GM12878 (cell line): ENCODE measurements around the gene HIVEP1. TPM values are rescaled to one million over a fixed set of nuclear protein-coding genes. Genes with fewer than 3 reads are reported as not detected.

ENCODE experiments used
- ATAC-seq: fragments of 200-7000 bp; cut with Tn5 transposase; 3 replicates; pipeline ENCODE4 v1.9.1; 2020; ENCODE audit warnings: mild to moderate bottlenecking, moderate library complexity
- BruUV-seq: library from RNA; stranded (reverse); fragments of 400-500 nt; replicated peaks from 2 replicates; lab custom pipeline; 2021; lab: Mats Ljungman, UMichigan
- CTCF ChIA-PET: fragments of 300-600 bp; sonication (Branson Sonifier 250); formaldehyde crosslinking; extraction: SDS; loops from one replicate; lab custom pipeline; 2021; ENCODE audit warnings: inconsistent platforms; lab: Yijun Ruan, JAX
- POLR2A ChIA-PET: fragments of 350-600 bp; formaldehyde crosslinking; extraction: SDS; loops from one replicate; lab custom pipeline; 2021; ENCODE audit warnings: inconsistent platforms; lab: Charles Lee
- RAD21 ChIA-PET: fragments of 300-600 bp; sonication (Branson Sonifier 250); formaldehyde crosslinking; loops from one replicate; lab custom pipeline; 2023; ENCODE audit warnings: antibody characterized with exemption; ENCODE audit not compliant: unreplicated experiment; lab: Charles Lee
- SMC1A ChIA-PET: fragments of 300-600 bp; sonication (Branson Sonifier 250); formaldehyde crosslinking; loops from one replicate; lab custom pipeline; 2023; ENCODE audit not compliant: unreplicated experiment, uncharacterized antibody; lab: Charles Lee
- DNase-seq: peaks from one replicate; pipeline ENCODE4 v3.0.0-alpha.2; 2011; ENCODE audit warnings: low read depth, low spot score
- FAIRE-seq: peaks from 3 replicates; lab custom pipeline; 2011; peaks lifted over from hg19 to GRCh38; lab: Jason Lieb, UNC
- H2AFZ ChIP-seq: 2 replicates; pipeline ENCODE4 v1.6.0; 2011; ENCODE audit warnings: low read depth, low read length, control low read depth; ENCODE audit not compliant: control insufficient read depth
- H3K27ac ChIP-seq: 2 replicates; pipeline ENCODE4 v1.5.1; 2011; ENCODE audit warnings: control low read depth; ENCODE audit not compliant: control insufficient read depth, insufficient read depth
- H3K27me3 ChIP-seq, 2 experiments: replicated peaks in 1 of 2; 2 replicates each; pipeline versions ENCODE4 v1.6.0 to v1.6.1; 2011; ENCODE audit warnings: low read length in 1 of 2; ENCODE audit not compliant: control insufficient read depth in 2 of 2, insufficient read depth in 2 of 2
- H3K36me3 ChIP-seq, 2 experiments: 2 replicates each; pipeline ENCODE4 v1.5.1; 2011; ENCODE audit warnings: low read length in 1 of 2; ENCODE audit not compliant: control insufficient read depth in 2 of 2, insufficient read depth in 2 of 2
- H3K4me1 ChIP-seq: 2 replicates; pipeline ENCODE4 v1.6.1; 2011; ENCODE audit warnings: mild to moderate bottlenecking, low read length, moderate library complexity, mixed read lengths; ENCODE audit not compliant: control insufficient read depth, insufficient read depth
- H3K4me2 ChIP-seq: 2 replicates; pipeline ENCODE4 v1.6.0; 2011; ENCODE audit warnings: control low read depth; ENCODE audit not compliant: control insufficient read depth, insufficient read depth
- H3K4me3 ChIP-seq: fragments of 200-600 bp; sonication (generic); 2 replicates; pipeline ENCODE4 v1.5.1; 2016
- H3K79me2 ChIP-seq: 2 replicates; pipeline ENCODE4 v1.6.0; 2011; ENCODE audit warnings: low read length; ENCODE audit not compliant: control insufficient read depth, insufficient read depth
- H3K9ac ChIP-seq: 2 replicates; pipeline ENCODE4 v1.8.0; 2011; ENCODE audit warnings: low read length, control low read depth, mixed read lengths; ENCODE audit not compliant: control insufficient read depth, insufficient read depth
- H3K9me3 ChIP-seq: replicated peaks from 3 replicates; pipeline ENCODE4 v1.5.1; 2011; ENCODE audit warnings: mild to moderate bottlenecking, low read length; ENCODE audit not compliant: control insufficient read depth, insufficient read depth
- H4K20me1 ChIP-seq: 2 replicates; pipeline ENCODE4 v1.6.0; 2011; ENCODE audit not compliant: control insufficient read depth, insufficient read depth
- BRCA1 ChIP-seq: IDR thresholded peaks from 2 replicates; pipeline ENCODE4 v1.6.1; 2011; ENCODE audit warnings: low read depth, low read length, improper control_type of control experiment
- CBX5 ChIP-seq: sonication (generic); IDR thresholded peaks from 2 replicates; pipeline ENCODE4 v1.6.1; 2016; ENCODE audit warnings: low read depth, moderate library complexity, mild to moderate bottlenecking, inconsistent platforms
- EGR1 ChIP-seq, 2 experiments: IDR thresholded peaks; 1 replicate in 1 of 2; 2 replicates in 1 of 2; pipeline ENCODE4 v1.6.1; 2011 to 2012; ENCODE audit warnings: low read depth in 2 of 2, low read length in 2 of 2, borderline replicate concordance in 1 of 2, mild to moderate bottlenecking in 1 of 2, moderate library complexity in 1 of 2
- FOXK2 ChIP-seq: fragments of 450-650 bp; IDR thresholded peaks from 2 replicates; pipeline ENCODE4 v1.6.1; 2017; ENCODE audit warnings: mild to moderate bottlenecking, moderate library complexity
- GATAD2B ChIP-seq: fragments of 450-650 bp; conservative IDR thresholded peaks from 2 replicates; pipeline ENCODE4 v1.6.1; 2017; ENCODE audit warnings: low read depth, mild to moderate bottlenecking, moderate library complexity
- HCFC1 ChIP-seq: fragments of 150-350 bp; IDR thresholded peaks from 2 replicates; pipeline ENCODE4 v1.6.1; 2014; ENCODE audit warnings: low read length
- IKZF2 ChIP-seq, 2 experiments: fragments of 450-650 bp; IDR thresholded peaks; 2 replicates each; pipeline ENCODE4 v1.6.1; 2017; ENCODE audit warnings: mild to moderate bottlenecking in 2 of 2, moderate library complexity in 2 of 2
- IRF4 ChIP-seq: IDR thresholded peaks from 2 replicates; pipeline ENCODE4 v1.6.1; 2011; ENCODE audit warnings: low read depth, low read length
- JUND ChIP-seq: IDR thresholded peaks from 2 replicates; pipeline ENCODE4 v1.6.1; 2012; ENCODE audit warnings: low read depth, mild to moderate bottlenecking, low read length, improper control_type of control experiment, moderate library complexity
- KDM1A ChIP-seq: fragments of 200-600 bp; sonication (generic); IDR thresholded peaks from 2 replicates; pipeline ENCODE4 v1.6.1; 2016; ENCODE audit warnings: borderline replicate concordance
- MEF2B ChIP-seq: fragments of 450-650 bp; IDR thresholded peaks from 2 replicates; pipeline ENCODE4 v1.6.1; 2018; ENCODE audit warnings: mild to moderate bottlenecking, moderate library complexity; ENCODE audit not compliant: partially characterized antibody, poor library complexity, severe bottlenecking
- MTA3 ChIP-seq: IDR thresholded peaks from 2 replicates; pipeline ENCODE4 v1.6.1; 2012; ENCODE audit warnings: low read length, inconsistent platforms, borderline replicate concordance
- NFYA ChIP-seq: IDR thresholded peaks from 2 replicates; pipeline ENCODE4 v1.6.1; 2011; ENCODE audit warnings: low read depth, mild to moderate bottlenecking, low read length, improper control_type of control experiment, borderline replicate concordance
- PML ChIP-seq: IDR thresholded peaks from 2 replicates; pipeline ENCODE4 v1.6.1; 2012; ENCODE audit warnings: low read length, inconsistent platforms
- ZNF217 ChIP-seq: fragments of 450-650 bp; IDR thresholded peaks from 2 replicates; pipeline ENCODE4 v1.6.1; 2017; ENCODE audit warnings: antibody characterized with exemption, mild to moderate bottlenecking
- in situ Hi-C: fragments of 300-500 bp; cut with MboI; formaldehyde crosslinking; loops from 9 replicates; pipeline ENCODE4 v1.14.3; 2018; ENCODE audit warnings: mixed read lengths
- intact Hi-C: fragments of 100-400 bp; cut with micrococcal nuclease; formaldehyde crosslinking; loops from one replicate; pipeline ENCODE4 v1.14.2; 2022; ENCODE audit not compliant: unreplicated experiment
- polyA plus RNA-seq, 11 experiments: library from polyadenylated mRNA; depleted of rRNA in 4 of 11; unstranded in 6 of 11; stranded (reverse) in 5 of 11; fragments of >200 nt; fragmentation: Nextera tagmentation in 4 of 11; fragmentation: Illumina TruSeq in 1 of 11; extraction: Ambion mirVana in 4 of 11; extraction: Trizol in 1 of 11; gene quantifications; 1 replicate in 1 of 11; 2 replicates in 10 of 11; pipeline versions ENCODE4 v1.2.1 to v1.2.3, GENCODE V29; 2011 to 2016; ENCODE audit warnings: inconsistent platforms in 2 of 11, missing spikeins in 2 of 11, low read depth in 1 of 11
- total RNA-seq, 4 experiments: library from RNA; depleted of rRNA in 3 of 4; stranded (reverse); fragments of >200 nt in 3 of 4; fragmentation: Illumina TruSeq in 1 of 4; extraction: Trizol in 1 of 4; gene quantifications; 2 replicates each; pipeline versions ENCODE4 v1.2.1 to v1.2.3, GENCODE V29; 2013 to 2021
- TF ChIP-seq, protein P1 (sequence below): fragments of 150-350 bp; IDR thresholded peaks from 2 replicates; pipeline ENCODE4 v1.6.1; 2014; ENCODE audit warnings: mild to moderate bottlenecking, low read depth, low read length
- TF ChIP-seq, protein P2 (sequence below): IDR thresholded peaks from 2 replicates; pipeline ENCODE4 v1.6.1; 2011; ENCODE audit warnings: low read depth, low read length, improper control_type of control experiment, borderline replicate concordance
- TF ChIP-seq, protein P3 (sequence below): fragments of 450-650 bp; IDR thresholded peaks from 2 replicates; pipeline ENCODE4 v1.6.1; 2017; ENCODE audit warnings: low read depth, mild to moderate bottlenecking, moderate library complexity

HIVEP1 gene
- total and polyA plus RNA-seq, 10 of the 15 experiments (the other 5 are each of a cell fraction or from before 2014, with no cell fraction given), result 4.3 to 37.5 (median 21.6) TPM

DNA sequence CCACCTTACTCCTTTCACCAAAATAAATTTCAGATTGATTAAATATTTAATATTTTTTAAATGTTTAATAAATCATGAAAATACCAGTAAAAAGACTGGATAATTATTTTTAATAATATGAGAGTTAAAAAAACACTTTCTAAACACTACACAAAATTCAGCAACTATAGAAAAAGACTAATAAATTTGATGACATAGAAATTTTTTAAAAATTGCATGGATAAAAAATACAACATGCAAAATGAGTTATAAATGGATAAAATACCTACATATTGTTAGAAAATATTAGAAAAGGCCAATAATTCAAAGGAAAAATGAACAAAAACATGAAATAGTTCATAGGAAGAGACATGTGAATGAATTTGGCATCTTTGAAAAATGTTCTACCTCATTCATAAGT, 177.0 kb downstream of the HIVEP1 start:
- Histone ChIP-seq H3K4me2 (no peak overlapping the region), H4K20me1 (no peaks in the 10 kb centered on the region), H3K4me1 (no peaks in the 10 kb centered on the region), H3K9ac (no peak overlapping the region), H3K27ac (no peak overlapping the region), H3K79me2 (no peaks in the 10 kb centered on the region), H3K9me3 (no peaks in the 10 kb centered on the region), H3K27me3 (no peaks in the 10 kb centered on the region), H3K36me3 (no peaks in the 10 kb centered on the region), H2AFZ (no peak overlapping the region), H3K4me3 (no peak overlapping the region)
- SMC1A ChIA-PET, result interaction anchor here (0.8 to 1.6 kb wide), 2 partner anchors 10 to 27 kb away, joined by 3 to 4 read pairs; no protein-coding TSS in a partner anchor
- no peak for FAIRE-seq
- CTCF ChIA-PET, result no interaction called here
- BruUV-seq, result no TSS peak
- intact Hi-C loops (no loop called here), in situ Hi-C loops (no loop called here)
- TF ChIP-seq GATAD2B (no peak), MEF2B (no peak), IRF4 (no peak), NFYA (no peak), EGR1 (IDR thresholded peaks at IDR 0.05; ENCODE audit: borderline replicate concordance in 1 of 2, low read depth in 2 of 2, low read length in 2 of 2) (no peak), PML (no peak), IKZF2 (IDR thresholded peaks at IDR 0.05) (no peak), HCFC1 (no peak), BRCA1 (no peak), MTA3 (no peak), FOXK2 (no peak), CBX5 (no peak), JUND (no peak), ZNF217 (no peak), KDM1A (no peak)
- TF ChIP-seq, protein P1, sequence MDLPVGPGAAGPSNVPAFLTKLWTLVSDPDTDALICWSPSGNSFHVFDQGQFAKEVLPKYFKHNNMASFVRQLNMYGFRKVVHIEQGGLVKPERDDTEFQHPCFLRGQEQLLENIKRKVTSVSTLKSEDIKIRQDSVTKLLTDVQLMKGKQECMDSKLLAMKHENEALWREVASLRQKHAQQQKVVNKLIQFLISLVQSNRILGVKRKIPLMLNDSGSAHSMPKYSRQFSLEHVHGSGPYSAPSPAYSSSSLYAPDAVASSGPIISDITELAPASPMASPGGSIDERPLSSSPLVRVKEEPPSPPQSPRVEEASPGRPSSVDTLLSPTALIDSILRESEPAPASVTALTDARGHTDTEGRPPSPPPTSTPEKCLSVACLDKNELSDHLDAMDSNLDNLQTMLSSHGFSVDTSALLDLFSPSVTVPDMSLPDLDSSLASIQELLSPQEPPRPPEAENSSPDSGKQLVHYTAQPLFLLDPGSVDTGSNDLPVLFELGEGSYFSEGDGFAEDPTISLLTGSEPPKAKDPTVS, result no peak
- TF ChIP-seq, protein P2, sequence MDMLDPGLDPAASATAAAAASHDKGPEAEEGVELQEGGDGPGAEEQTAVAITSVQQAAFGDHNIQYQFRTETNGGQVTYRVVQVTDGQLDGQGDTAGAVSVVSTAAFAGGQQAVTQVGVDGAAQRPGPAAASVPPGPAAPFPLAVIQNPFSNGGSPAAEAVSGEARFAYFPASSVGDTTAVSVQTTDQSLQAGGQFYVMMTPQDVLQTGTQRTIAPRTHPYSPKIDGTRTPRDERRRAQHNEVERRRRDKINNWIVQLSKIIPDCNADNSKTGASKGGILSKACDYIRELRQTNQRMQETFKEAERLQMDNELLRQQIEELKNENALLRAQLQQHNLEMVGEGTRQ, result no peak
- TF ChIP-seq, protein P3, sequence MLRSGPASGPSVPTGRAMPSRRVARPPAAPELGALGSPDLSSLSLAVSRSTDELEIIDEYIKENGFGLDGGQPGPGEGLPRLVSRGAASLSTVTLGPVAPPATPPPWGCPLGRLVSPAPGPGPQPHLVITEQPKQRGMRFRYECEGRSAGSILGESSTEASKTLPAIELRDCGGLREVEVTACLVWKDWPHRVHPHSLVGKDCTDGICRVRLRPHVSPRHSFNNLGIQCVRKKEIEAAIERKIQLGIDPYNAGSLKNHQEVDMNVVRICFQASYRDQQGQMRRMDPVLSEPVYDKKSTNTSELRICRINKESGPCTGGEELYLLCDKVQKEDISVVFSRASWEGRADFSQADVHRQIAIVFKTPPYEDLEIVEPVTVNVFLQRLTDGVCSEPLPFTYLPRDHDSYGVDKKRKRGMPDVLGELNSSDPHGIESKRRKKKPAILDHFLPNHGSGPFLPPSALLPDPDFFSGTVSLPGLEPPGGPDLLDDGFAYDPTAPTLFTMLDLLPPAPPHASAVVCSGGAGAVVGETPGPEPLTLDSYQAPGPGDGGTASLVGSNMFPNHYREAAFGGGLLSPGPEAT, result no peak
- POLR2A ChIA-PET, result no interaction called here
- DNase-seq, result no peak
- RAD21 ChIA-PET, result no interaction called here
- ATAC-seq, result no peak
